SIG-M5 treated with dmso at 0.1 percent for 504 hours (cell line): ENCODE data around the gene OR4K17.
A peak's percentile ranks its signal among the peaks of the same experiment; 100 is the strongest.
"Not testable (repeated sequence)": the region's sequence is repeated elsewhere in the genome, so short reads cannot be mapped to it uniquely, and the experiment has no call there.

Experiments
- DNase-seq: peaks from one replicate; lab custom pipeline; 2025; ENCODE audit not compliant: unreplicated experiment; lab: John Stamatoyannopoulos, UW

Gene OR4K17, protein sequence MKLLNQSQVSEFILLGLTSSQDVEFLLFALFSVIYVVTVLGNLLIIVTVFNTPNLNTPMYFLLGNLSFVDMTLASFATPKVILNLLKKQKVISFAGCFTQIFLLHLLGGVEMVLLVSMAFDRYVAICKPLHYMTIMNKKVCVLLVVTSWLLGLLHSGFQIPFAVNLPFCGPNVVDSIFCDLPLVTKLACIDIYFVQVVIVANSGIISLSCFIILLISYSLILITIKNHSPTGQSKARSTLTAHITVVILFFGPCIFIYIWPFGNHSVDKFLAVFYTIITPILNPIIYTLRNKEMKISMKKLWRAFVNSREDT

DNA sequence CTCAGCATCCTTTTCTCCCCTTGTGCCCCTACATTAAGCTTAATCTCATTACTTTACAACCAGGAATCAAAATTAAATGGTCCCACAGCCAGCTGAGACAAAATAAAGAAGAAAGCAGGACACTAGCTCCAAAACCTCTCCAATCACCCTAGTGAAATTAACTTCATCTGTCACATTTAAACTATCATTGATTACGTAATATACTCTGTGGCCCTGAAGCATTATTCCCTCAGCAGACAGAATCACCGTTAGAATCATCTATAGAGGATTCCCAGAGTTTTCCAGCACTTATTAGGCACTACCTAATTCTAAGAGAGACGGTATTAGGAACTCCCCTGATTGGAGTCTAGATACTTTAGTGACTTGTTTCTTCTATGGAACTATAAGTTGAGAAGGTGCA lies at the start of gene OR4K17:
Gene OR4K17 (plus strand): TSS at position 302 of the 400 bp plus-strand sequence. CDS start 6,761 bp downstream, outside the sequence.
- no peak for DNase-seq

DNA sequence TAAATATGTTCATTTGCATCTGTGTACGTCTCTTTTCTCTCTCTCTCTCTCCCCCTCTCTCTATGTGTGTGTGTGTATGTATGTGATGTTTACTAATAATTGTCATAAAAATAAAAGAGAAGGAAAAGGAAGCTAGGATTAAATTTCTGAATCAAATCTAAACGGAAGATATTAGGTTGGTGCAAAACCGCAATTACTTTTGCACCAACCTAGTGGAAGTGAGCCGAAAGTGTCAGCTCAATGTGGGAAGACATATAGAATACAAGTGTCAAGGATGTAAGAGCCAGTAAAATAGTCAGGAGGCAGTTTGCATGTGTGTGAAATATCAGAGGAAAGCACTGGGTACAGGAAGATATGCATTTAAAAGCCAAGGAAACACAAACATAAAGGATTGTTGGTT lies 18.5 kb upstream of the OR4K17 start:
- no peak for DNase-seq

DNA sequence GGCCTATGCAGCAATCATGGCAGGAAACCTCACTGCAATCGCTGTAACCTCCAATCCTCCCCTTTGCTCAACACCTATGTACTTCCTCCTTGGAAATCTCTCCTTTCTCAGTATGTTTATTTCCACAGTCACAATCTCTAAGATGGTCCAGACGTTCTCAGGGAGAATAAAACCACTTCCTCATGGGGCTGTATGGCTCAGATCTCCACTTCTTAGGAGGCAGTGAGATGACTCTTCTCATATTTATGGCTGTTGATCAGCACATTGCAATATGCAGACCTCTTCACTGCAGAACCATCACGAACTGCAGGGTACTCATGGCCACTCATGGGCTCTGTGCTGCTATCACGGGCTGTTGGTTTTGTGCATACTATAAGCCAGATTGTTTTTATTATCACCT lies 17.1 kb upstream of the OR4K17 start:
- peak; percentile 8 for DNase-seq

DNA sequence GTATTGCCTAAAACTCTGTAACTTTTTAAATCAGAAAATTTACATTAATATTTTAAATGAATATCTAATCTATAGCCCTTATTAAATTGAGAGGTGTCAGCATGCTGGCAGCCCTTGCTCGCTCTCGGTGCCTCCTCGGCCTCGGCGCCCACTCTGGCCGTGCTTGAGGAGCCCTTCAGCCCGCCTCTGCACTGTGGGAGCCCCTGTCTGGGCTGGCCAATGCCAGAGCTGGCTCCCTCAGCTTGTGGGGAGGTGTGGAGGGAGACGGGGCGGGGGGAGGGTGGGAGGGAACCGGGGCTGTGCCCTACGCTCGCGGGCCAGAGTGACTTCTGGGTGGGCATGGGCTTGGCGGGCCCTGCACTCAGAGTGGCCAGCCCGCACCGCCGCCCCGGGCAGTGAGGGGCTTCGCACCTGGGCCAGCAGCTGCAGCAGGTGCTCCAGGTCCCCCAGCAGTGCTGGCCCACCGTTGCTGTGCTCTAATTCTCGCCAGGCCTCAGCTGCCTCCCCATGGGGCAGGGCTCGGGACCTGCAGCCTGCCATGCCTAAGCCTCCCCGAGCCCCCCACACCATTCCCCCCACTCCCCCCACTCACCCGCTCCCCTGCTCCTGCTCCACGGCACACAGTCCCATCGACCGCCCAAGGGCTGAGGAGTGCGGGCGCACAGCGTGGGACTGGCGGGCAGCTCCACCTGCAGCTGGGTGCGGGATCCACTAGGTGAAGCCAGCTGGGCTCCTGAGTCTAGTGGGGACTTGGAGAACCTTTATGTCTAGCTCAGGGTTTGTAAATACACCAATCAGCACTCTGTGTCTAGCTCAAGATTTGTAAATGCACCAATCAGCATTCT lies 11.4 kb upstream of the OR4K17 start:
- not testable (repeated sequence) for DNase-seq

DNA sequence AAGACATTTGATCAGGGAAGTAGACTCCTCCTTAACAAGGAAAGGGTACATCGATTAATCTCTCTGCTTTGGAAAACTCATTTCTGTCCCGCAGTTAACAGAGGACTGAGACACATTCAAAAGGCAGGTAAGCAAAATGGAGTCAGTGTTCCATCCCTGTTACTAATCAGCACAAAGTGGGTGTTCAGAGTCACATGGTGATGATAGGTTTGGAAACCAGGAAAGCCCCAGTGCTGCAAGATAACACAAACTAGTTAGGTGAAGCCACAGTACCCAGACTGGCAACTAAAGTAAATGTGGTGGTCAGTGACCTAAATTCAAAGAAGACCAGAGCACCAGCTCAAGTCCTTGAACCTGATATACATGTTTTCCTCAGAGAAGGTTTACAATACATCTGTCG lies 1.8 kb downstream of the OR4K17 start:
- no peak for DNase-seq

DNA sequence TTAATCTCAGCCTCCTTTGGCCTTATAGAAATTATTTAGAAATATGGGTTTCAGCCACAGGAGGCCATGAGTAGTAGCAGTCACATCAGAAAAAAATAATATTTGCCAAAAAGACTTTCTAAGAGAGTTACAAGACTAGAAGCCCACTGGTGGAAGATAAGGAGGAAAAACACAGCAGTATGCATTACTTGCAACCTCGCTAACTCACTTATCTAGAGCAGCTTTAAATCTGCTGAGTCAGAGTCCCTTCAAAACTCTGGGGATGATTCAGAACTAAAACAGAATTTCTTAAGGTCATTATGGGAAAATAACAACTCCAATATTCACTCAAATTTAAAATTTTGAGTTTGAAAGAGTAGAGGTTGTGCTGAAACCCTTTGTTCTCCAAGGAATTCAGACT lies 6.2 kb downstream of the OR4K17 start:
- DNase-seq, result no peak

DNA sequence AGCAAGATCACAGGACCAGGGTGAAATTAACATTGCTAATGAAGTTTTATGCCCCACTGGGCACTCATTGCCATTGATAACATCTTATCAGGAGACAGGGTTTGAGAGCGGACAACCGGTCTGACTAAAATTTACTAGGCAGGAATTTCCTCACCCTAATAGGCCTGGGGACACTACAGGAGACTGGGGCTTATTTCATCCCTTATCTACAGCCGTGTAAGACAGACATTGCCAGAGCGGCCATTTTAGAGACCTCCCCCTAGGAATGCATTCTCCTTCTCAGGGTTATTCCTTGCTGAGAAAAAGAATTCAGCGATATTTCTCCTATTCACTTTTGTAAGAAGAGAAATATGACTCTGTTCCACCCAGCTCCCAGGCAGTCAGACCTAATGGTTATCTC lies 8.3 kb downstream of the OR4K17 start:
- DNase-seq, result no peak

DNA sequence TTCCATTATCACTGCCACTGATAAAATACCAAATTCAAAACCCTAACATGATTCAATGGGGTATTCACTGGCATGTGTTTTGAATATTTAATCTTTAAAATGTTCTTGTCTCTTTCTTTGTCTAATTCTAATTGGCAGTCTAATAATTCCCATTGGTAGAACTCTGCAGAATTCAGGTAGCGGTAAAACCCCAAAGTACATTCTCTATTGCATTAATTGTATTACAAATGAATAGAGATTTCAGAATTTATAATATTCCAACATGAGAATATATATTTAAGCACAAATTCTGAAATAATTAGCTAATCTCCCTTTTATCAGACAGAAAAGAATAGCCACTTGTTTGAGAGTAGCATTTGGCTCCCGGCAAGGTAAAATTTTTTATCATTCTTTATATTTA lies 28.0 kb downstream of the OR4K17 start, which contains the start of gene OR4N5:
Gene OR4N5 (plus strand): TSS at position 301 of the 400 bp plus-strand sequence. CDS start 4,916 bp downstream, outside the sequence.
- DNase-seq, result no peak

DNA sequence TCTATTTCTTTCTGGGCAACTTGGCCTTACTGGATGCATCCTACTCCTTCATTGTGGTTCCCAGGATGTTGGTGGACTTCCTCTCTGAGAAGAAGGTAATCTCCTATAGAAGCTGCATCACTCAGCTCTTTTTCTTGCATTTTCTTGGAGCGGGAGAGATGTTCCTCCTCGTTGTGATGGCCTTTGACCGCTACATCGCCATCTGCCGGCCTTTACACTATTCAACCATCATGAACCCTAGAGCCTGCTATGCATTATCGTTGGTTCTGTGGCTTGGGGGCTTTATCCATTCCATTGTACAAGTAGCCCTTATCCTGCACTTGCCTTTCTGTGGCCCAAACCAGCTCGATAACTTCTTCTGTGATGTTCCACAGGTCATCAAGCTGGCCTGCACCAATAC lies 33.4 kb downstream of the OR4K17 start:
- no peak for DNase-seq

DNA sequence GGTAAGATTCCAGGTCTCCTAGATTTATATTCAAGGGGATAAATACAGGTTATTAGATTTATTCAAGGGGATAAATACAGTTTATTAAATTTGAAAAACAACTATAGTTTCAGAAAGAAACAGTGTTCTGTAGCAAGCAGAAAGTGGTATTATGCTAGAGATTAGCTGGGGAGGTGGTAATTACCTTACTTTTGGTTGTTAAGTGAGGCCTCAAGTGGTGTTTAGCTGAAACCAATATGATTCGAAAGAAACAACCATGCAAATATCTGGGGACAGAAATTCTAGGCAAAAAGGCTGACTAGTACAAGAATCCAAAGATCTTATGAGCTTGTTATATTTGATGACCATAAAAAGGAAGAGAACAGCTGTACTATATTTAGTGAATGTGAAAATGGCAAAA lies 34.3 kb downstream of the OR4K17 start:
- no peak for DNase-seq

DNA sequence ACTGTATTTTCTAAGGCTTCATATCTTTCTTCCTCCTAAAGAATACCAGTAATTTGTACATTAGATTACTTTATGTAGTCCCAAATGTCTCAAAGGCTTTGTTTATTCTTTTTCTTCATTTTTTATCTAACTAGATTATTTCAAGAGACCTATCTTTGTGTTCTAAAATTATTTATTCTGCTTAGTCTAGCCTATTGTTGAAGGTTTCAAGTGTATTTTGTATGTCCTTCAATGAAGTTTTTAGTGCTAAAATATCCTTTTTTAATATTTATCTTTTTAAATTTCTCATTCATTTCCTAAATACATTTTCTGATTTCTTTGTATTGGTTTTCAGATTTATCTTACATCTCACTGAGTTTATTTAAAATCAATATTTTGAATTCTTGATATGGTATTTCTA lies 53.9 kb downstream of the OR4K17 start:
- DNase-seq, result no peak

DNA sequence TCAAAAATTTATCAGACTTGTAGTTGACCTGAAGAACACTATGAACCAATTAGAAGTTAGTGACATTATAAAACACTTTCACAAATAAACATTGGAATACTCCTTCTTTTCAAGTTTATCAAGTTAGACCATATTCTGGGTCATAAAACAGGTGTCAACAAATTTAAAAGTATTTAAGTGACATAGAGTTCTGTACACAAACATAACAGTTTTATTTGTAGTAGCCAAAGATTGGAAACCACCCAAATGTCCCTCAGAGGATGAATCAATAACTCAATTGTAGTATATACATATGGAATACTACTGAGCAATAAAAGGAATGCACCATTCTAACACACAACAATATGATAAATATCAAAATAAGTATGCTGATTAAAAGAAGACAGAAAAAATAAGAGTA lies 56.6 kb downstream of the OR4K17 start:
- no peak for DNase-seq

DNA sequence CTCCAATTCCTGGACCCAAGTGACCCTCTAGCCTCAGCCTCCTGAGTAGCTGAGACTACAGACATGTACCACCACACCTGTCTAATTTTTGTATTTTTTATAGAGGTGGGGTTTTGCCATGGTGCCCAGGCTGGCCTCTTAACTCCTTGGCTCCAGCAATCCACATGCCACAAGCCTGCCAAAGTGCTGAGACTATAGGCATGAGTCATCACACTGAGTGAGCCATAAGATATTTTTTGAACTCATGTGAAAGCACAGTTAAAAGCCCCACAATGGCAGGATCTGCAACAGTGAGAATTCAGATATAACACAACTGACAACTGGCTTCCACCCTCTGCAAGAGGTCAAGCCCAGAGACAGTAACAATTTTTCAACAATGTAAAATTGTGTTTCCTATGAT lies 59.3 kb downstream of the OR4K17 start:
- DNase-seq, result not testable (repeated sequence)
